NCI-H1417 (cell line): ENCODE data around the gene CHD9NB.

ENCODE experiments used
- DNase-seq, 3 experiments: peaks; one replicate each; lab custom pipeline; 2025; lab: John Stamatoyannopoulos, UW

Gene CHD9NB

DNA sequence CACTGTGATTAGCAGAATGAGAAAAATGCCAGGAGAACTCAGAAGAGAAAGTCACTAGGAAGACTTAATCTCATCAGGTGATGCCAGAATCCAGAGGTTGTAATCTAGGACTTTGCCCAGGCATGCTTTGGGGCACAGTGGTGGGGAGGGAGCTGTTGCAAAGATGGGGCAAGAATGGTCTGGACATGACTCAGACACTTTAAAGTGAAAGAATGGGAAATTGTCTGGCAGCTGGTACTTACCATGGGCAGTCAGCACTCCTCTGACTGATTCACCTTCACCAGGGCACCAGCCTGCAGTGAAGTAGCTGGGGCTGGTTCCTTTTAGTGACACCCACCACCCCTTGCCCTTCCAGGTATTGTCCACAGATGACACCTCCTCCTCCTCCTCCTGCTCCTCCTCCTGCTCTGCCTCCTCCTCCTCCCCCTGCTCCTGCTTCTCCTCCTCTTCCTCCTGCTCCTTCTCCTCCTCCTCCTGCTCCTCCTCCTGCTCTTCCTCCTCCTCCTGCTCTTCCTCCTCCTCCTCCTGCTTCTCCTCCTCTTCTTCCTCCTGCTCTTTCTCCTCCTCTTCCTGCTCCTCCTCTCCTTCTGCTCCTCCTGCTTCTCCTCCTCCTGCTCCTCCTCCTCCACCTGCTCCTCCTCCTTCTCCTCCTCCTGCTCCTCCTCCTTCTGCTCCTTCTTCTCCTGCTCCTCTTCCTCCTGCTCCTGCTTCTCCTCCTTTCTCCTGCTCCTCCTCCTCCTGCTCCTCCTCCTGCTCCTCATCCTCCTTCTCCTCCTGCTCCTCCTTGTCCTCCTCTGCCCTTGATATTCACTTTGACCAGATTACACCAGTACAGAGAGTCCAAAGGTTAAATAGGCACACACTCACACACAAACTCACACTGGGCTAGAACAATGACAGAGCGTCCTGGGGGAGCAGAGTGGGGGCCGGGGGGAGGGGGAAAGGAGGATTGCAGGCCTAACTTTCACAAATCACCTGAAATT is at the start of gene CHD9NB:
Gene CHD9NB (minus strand): TSS at position 379 of the 983 bp plus-strand sequence. CDS start 8,739 bp downstream, outside the sequence.
- DNase-seq: peak in 1 of 3 experiments; percentile 4

DNA sequence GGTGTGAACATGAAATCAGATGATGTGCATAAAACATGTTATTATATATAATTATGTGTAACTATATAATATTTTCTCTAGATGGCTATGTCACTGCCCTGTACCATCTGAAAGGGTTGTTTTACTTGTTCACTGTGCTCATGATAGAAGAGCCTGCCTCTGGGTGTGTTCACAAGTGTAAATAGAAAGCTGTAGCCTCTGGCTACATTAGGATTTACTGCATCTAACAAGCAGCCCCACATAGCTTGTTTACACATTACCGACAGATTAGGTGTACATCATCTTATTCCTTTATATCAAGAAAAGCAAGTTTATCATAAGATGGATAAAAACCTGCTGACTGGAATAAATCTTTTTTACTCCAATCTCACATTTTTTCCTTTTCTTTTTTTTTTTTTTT is 48.2 kb upstream of the CHD9NB start:
- DNase-seq: peak in 2 of 3 experiments; percentile 29 to 77

DNA sequence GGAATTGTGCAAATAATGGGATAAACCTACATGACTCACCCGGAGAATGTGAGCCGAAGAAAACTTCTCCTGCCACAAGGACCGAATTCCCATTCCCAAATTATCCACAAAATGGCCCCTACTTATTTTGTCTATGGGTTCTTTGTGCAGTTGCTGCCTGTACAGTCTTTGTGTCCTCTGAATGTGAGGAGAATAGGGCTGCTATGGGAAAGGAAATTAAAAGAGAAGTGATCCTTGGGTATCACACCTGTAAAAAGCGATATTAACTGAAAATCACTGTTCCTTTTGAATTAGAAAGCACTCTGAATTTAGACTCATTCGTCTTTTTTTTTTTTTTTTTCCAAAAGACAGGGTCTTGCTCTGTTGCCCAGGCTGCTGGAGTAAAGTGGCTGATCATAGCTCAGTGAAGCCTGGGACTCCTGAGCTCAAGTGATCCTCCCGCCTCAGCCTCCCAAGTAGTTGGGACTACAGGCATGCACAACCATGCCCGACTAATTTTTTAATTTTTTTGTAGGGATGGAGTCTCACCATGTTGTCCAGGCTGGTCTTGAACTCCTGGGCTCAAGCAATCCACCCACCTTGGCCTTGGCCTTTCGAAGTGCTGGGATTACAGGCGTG is 47.5 kb upstream of the CHD9NB start:
- DNase-seq: no peak

DNA sequence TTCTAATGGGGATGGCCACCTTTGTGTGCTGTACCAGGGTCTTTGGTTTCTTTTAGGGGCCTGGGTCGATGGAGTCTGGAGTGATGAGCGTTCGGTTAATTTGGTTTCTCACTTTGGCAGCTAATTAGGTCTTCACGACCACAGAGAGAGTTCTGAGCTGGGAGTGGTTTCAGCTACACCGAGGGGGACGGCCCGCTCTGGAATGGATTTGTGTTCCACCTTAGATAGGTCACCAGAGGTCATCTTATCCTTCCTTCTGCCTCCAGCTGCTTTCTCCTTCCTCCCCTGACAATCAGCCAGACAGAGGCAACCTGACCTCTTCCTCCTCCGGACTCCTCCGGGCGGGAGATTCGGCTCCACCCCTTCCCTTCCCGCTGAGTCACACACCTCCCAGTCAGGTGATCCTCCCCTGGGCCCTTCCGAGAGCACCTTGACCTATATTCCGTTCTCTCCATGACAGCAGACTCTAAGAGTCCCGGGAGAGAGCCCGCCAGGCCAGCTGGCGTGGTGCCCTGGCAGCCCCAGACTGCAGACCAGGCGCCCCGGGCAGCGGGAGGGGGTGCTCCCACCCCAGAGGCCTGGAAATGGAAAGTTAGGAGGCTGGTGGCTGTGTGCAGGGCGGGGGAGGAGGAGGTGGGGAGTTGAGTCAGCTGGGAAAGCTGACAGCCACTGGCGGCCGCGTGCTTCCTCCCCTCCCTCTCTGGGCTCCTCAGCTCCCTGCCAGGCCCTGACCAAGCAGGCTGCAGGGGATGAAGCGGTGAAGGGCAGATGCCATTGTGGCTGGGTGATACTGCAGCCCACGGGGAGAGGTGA is 46.8 kb upstream of the CHD9NB start:
- DNase-seq: peak; percentile 86 to 93 (median 90)

DNA sequence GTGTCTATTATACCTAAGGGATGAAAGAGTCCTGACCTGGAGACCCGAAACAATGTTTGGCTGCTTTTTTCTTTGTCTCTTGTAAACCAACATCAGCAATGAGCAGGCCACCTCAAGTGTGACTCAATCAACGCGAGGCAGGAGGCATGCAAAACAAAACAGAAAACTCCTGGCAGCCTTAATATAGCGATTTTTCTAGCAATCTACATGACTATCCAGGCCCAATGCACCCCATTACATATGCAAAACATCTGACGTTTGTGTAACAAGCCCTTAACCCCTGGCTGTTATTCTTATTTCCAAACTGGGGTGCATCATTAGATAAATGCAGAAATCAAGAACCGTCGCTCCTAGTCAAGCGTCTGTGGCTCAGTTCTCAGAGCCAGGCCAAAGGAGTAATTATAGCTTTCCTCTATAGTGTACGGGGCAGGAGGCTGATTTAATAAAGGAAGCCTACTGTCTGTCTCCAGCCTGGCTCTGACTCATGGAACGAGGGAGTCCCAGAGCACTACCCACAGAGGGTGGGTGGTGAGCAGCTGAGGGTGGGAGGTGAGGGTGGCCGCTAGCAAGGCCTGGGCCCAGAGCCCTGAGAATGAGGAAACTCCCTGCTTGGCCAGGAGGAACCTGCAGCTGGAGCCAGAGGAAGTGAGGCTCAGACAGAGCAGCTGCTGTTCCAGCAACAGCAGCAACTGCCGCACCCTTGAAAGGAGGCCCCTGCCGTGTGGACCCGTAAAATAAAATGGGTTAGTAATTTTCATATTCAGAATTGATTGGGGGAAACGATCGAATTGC is 46.0 kb upstream of the CHD9NB start:
- peak; percentile 21 to 91 (median 78) for DNase-seq

DNA sequence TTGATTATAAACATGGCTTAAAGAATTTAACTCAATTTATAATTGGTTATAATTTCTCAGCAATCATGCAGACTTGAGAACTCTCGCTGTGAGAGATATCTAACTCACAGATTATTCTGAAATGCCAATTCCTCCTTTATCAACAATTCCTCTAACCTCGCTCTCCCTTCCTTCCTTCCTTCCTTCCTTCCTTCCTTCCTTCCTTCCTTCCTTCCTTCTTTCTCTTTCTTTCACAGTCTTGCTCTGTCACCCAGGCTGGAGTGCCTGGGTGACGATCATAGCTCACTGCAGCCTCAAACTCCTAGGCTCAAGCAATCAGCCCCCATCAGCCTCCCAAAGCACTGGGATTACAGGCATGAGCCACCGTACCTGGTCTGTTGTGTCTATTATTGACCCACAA is 44.5 kb upstream of the CHD9NB start:
- DNase-seq: no peak

DNA sequence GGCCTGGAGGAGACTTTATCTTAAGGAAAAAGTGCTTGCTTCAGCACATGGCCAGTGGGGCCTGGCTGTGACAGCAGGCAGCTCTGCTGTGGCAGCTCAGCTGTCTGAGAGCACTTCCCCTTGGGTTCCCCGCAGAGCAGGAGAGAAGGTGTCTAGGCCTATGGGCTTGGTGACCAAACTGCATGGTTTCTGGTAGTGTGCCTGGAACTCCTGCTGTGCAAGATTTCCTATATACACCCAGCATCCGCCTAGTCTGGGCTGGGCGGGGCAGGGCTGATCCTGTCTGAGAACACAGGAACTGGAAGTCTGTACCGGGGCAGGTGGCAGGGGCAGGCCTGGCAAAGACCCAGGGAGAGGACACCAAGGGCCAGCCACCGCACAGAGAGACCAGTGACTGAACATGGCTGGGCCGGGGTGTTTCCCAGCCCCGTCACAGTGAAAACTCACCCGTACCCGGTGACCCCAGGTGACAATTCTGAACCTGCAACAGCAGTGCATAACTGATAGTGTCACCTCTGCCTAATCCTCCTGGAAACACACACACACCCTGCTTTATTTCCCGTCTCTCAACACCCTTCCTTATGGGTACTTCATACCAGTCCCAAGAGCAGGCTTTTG is 41.4 kb upstream of the CHD9NB start:
- peak in 2 of 3 experiments; percentile 7 to 15 for DNase-seq

DNA sequence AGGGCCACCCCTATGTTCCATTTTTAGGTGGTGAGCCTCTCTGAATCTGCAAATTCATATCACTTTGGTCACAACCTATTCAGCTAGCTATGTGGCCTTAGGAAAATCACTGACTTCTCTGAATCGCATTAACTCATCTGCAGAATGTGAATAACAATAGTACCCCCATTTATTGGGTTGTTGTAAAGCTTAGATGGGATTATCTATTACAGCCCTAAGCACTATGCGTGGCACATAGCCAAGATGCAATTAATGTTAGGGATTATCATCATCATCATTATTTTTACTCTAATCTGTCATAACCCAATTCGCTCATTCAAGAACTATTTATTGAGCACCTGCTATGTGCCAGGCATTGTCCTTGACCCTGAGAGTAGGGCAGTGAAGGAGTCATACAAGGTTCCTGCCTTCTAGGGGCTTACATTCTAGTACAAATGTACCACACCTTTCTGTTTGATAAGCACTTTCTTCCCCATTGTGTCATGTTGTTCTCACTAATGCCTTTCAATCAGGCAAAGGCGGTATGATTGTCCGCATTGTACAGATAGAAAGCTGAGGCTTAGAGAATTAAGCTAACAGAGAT is 40.6 kb upstream of the CHD9NB start:
- no peak for DNase-seq

DNA sequence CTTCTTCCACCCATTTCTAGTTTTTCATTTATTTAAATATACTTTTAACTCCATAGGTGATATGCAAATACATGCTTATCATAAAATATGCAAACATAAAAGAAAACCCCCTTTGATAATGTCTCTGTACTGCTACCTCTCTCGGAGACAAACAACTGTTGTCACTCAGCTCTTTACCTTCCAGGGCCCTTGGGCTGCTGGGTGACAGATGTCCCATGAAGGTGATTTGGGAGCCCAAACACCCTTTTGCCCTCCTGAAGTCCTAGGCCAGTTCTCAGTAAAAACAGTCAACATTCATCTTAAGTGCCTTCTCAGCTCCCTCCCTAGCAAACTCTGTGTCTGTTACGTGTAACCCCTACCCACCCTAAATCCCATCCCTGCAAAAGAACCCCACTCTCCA is 39.6 kb upstream of the CHD9NB start:
- no peak for DNase-seq

DNA sequence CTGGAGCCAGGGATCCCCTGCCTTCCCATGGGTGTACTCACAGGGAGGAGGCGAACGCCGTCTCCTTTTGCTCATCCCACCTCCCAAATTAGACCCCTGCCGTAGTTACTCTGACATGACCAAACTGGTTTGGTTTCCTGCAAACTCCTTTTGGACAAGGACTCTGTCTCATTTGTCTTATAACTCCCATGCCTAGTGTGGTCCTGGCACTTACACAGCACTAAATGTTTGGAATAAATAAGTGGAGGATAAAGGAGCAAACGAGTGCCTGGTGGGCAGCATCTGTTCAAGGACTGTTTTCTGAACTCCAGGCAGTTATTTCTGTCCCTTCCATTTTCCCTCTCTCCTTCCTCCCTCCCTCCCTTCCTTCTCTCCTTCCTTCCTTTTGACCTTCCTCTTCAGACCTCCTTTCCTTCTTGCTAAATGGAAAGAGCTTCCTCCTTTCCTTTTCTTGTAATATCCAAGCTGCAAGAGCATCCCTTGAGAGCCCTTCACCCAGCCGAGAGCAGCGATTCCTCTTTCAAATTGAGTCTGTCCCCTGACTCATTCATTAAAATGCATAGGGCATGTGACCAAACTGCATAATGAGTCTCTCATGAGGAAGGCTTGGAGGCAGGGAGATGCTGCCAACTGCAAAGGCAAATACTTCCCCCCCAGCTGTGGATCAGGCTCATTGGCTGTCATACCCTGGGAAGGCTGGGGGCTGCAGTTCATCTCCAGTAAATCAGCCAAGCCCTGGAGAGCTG is 38.9 kb upstream of the CHD9NB start:
- DNase-seq: peak; percentile 6 to 77 (median 55)

DNA sequence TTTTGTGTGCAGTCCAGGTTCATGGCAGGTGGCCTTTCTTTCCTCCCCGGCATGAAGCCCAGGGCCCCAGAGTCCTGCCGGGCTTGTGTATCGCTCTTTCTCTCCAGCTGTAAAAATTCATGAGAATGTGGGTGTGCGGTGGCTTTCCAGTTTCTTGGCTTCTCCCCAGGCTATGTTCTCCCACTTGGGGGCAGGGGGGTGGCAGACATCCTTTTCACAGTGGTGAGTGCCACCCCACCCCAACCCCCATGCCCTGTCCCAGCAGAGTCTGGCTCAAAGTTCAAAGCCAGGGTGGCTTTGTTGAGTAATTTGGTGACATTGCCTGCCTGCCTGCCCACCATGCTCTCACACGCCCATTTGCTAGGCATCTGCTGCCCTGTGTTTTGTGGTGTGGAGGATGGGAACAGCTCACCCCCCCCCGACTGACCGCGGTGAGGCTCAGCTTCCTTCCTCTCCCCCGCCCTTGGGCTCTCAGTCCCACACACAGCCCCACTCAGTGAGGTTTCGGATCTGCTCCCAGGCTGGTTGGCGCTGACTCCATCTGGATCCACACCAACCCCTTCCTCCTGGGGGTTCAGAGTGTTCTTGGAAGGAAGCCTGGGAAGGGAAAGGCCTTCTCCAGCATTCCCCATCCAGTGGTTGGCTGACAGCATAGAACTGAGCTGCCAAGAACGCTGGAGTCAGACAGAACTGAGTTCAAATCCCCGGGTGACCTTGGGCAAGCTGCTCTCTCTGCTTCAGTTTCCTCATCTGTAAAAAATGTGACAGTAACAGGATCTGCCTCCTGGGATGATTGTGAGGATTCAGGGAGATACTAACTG is 38.1 kb upstream of the CHD9NB start:
- no peak for DNase-seq

DNA sequence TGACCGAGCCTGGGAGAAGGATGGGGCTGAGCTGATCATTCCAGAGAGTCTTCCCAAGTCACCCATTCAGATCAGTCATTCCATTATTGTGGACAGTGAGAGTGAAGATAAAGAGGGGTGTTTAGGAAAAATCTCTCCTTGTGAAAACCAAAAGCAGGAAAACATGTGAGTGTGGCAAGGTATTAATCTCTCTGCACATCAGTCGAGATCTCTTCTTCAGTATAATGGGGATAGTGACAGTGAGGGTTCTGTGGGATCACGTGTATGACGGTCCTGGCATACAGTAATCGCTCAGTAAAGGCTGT is 37.5 kb upstream of the CHD9NB start:
- DNase-seq: no peak

DNA sequence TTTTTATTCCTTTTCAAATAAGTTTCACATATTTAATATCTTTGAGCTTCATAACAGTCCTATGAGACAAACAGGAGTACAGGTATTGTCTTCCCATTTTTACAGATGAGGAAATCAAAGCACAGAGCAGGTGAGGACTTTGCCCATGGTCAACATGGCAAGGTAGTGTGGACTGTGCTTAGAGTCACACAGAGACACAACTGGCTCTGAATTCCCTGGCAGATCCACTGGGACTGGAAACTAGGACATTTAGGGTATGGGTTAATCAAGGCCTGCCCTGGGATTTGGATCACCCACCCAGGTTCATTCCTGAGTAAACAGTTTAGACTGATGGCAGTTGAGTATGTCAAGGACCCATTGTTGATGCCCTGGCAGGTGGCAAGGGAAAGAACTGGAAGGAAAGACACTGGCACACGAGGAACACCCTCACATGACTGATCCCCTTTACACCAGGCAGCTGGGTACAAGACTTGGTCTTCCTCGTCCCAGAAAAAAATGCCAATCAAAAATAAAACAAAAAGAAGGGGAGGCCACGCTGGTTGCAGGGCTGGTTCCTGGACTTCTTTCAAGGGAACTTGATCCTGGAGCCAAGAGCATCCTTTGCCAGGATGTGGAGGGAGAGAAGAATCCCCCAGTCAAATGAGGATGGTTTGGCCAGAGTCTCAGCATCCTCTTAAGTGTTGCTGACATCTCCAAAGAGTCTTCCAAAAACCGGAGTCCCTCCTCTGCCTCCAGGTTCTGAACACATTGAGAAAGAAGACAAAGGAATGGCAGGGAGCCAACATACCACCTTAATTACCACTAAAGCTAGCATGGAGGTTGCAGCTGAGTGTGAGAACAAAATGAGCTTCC is 37.0 kb upstream of the CHD9NB start:
- DNase-seq: peak in 2 of 3 experiments; percentile 23 to 47

DNA sequence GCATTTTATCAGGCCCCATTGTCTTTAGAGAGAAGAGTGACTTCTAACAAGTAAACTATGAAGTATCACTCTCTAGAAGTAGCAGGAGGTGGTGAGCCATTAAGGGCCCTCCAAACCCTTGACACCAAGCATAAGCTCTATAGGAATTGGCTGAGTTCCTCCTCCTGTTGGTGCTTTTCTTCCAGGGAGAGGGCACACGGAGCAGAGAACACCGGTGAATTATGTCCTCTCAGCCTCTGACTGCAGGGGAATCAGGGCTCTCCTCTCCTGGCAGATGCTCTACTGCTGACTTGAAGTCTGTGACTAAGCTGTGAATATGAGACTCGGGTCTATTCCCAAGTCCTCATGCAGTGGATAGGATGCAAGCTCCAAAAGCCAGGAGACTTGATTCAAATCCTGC is 34.4 kb upstream of the CHD9NB start:
- DNase-seq: peak in 1 of 3 experiments; percentile 31

DNA sequence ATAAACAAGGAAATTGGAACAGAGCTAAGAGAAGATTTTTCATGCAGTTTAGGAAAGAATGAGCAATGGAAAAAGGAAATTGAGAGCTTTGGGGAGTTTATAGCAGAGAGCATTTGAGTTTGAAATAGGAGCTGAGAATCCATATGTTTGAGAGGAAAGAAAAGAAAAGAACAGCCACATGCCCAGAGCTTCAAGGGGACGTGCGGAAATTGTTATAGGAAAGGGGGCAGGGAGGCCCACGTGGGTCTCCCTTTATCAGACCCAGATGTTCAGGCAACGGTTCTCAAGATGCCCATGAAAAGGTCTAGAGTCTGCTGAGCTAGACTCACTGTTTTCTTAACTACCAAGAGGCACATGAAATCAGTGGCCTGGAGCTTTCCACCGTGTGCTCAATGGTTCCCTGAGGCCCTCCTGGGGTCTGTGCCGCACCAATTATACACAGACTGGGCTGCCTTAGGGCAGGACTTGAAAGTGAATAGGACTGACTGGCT is 33.3 kb upstream of the CHD9NB start:
- peak in 1 of 3 experiments; percentile 24 for DNase-seq

DNA sequence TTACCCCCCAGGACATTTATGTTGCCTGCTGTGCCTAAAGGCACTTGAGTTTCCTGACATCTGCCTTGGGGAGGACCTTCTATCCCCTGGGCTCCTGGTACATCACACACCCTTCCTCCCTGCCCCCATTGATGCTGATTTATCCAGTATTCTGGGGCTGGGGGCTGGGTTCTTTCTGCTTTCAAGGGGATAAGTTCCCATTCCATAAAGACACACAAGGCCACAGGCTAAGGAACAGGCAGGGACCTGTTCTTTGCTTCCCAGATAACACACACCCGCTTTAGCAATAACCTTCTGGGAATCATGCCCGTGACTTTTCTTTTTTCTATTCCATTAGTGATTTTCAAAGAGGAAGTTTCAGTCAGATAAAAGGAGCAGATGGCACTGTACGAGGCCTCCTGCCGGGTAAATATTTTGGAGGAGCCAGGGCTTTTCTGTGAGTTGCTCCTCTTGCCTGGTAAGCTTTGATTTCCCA is 32.7 kb upstream of the CHD9NB start:
- peak in 2 of 3 experiments; percentile 33 to 55 for DNase-seq

DNA sequence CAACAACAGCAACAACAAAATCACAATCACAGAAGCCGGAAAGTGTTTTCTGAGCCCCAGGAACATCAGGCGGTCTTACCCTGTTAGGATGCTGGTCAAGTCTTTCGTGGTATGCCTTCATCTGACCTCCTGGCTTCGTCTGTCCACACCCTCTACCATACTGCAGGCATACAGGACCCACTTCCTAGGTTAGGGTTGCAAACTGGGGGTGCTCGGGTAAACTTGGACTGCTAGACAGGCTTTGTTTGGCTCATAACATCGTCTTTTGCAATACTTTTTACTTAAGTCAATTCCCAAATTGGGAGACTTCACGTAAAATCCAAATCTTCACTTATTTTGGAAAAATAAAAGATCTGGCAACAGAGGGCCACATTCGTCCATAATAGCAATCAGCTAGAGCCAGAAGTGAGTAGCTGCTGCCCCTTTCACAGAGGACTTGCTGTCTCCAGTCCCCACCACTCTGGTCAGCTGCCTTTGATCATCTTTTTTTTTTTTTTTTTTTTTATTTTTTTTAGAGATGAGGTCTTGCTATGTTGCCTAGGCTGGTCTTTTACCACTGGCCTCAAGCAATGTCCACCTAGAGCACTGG is 32.1 kb upstream of the CHD9NB start:
- DNase-seq: no peak
